H9 (cell line): Measurements from ENCODE around the gene CEBPZ. TPM values are rescaled to one million over a fixed set of nuclear protein-coding genes. Genes with fewer than 3 reads are reported as not detected.
A peak's percentile ranks its signal among the peaks of the same experiment; 100 is the strongest.

ENCODE experiments used
- DNase-seq: peaks from one replicate; pipeline ENCODE4 v3.0.0-alpha.2; 2017
- H2AFZ ChIP-seq: one replicate; pipeline ENCODE4 v1.6.1; 2013; ENCODE audit warnings: mild to moderate bottlenecking, low read length, control low read depth, moderate library complexity
- H2AK5ac ChIP-seq: 2 replicates; pipeline ENCODE4 v1.6.1; 2013; ENCODE audit warnings: low read length, control low read depth, mixed read lengths; ENCODE audit not compliant: insufficient read length
- H2BK120ac ChIP-seq: one replicate; pipeline ENCODE4 v1.6.1; 2013; ENCODE audit warnings: low read depth, mild to moderate bottlenecking, low read length, control low read depth, inconsistent platforms; ENCODE audit not compliant: poor library complexity, severe bottlenecking
- H2BK12ac ChIP-seq: 2 replicates; pipeline ENCODE4 v1.6.1; 2013; ENCODE audit warnings: low read length, control low read depth, mixed read lengths, low read depth; ENCODE audit not compliant: insufficient read length
- H2BK15ac ChIP-seq: 2 replicates; pipeline ENCODE4 v1.6.1; 2013; ENCODE audit warnings: low read depth, low read length, control low read depth
- H2BK20ac ChIP-seq: one replicate; pipeline ENCODE4 v1.6.1; 2013; ENCODE audit warnings: low read depth, mild to moderate bottlenecking, low read length, control low read depth, inconsistent platforms; ENCODE audit not compliant: poor library complexity, severe bottlenecking
- H2BK5ac ChIP-seq: 2 replicates; pipeline ENCODE4 v1.6.1; 2013; ENCODE audit warnings: low read length, control low read depth, mixed read lengths; ENCODE audit not compliant: insufficient read length
- H3K14ac ChIP-seq: 2 replicates; pipeline ENCODE4 v1.6.1; 2013; ENCODE audit warnings: low read length, control low read depth; ENCODE audit not compliant: insufficient read depth
- H3K18ac ChIP-seq: 2 replicates; pipeline ENCODE4 v1.6.1; 2013; ENCODE audit warnings: low read depth, mild to moderate bottlenecking, mixed read lengths, low read length, control low read depth; ENCODE audit not compliant: insufficient read length
- H3K23ac ChIP-seq: 2 replicates; pipeline ENCODE4 v1.6.1; 2013; ENCODE audit warnings: low read length, control low read depth, mixed read lengths, low read depth; ENCODE audit not compliant: insufficient read length
- H3K23me2 ChIP-seq: 2 replicates; pipeline ENCODE4 v1.6.1; 2013; ENCODE audit warnings: low read depth, mild to moderate bottlenecking, mixed read lengths, low read length, control low read depth; ENCODE audit not compliant: insufficient read length, poor library complexity, severe bottlenecking
- H3K27ac ChIP-seq: 2 replicates; pipeline ENCODE4 v1.5.1; 2013; ENCODE audit warnings: low read length, control low read depth, mixed read lengths, low read depth; ENCODE audit not compliant: insufficient read length
- H3K27me3 ChIP-seq: 2 replicates; pipeline ENCODE4 v1.6.1; 2013; ENCODE audit warnings: low read length, control low read depth, inconsistent platforms; ENCODE audit not compliant: insufficient read depth
- H3K4ac ChIP-seq: 2 replicates; pipeline ENCODE4 v1.6.1; 2013; ENCODE audit warnings: low read depth, mild to moderate bottlenecking, control low read depth, inconsistent platforms, low read length, moderate library complexity
- H3K4me1 ChIP-seq: 2 replicates; pipeline ENCODE4 v1.6.1; 2013; ENCODE audit warnings: low read length, control low read depth, inconsistent platforms; ENCODE audit not compliant: insufficient read depth
- H3K4me2 ChIP-seq: 2 replicates; pipeline ENCODE4 v1.6.1; 2013; ENCODE audit warnings: low read length, control low read depth, mixed read lengths; ENCODE audit not compliant: insufficient read length, insufficient read depth
- H3K56ac ChIP-seq: 2 replicates; pipeline ENCODE4 v1.6.1; 2013; ENCODE audit warnings: low read depth, mild to moderate bottlenecking, mixed read lengths, low read length, control low read depth; ENCODE audit not compliant: insufficient read length
- H3K79me1 ChIP-seq: 2 replicates; pipeline ENCODE4 v1.6.1; 2013; ENCODE audit warnings: low read depth, mild to moderate bottlenecking, moderate library complexity, low read length, control low read depth, inconsistent platforms; ENCODE audit not compliant: insufficient read depth, poor library complexity, severe bottlenecking
- H3K79me2 ChIP-seq: 2 replicates; pipeline ENCODE4 v1.6.1; 2013; ENCODE audit warnings: low read length, control low read depth, inconsistent platforms; ENCODE audit not compliant: insufficient read depth
- H3K9ac ChIP-seq: 2 replicates; pipeline ENCODE4 v1.6.1; 2013; ENCODE audit warnings: low read length, control low read depth, mixed read lengths; ENCODE audit not compliant: insufficient read length; ENCODE audit errors: extremely low read depth
- H3K9me3 ChIP-seq: one replicate; pipeline ENCODE4 v1.6.1; 2013; ENCODE audit warnings: low read depth, low read length, inconsistent platforms; ENCODE audit not compliant: control insufficient read depth
- H3T11ph ChIP-seq: one replicate; pipeline ENCODE4 v1.6.1; 2013; ENCODE audit warnings: mild to moderate bottlenecking, low read length, control low read depth, inconsistent platforms
- H4K20me1 ChIP-seq: one replicate; pipeline ENCODE4 v1.6.1; 2013; ENCODE audit not compliant: control insufficient read depth, insufficient read length, insufficient read depth
- H4K5ac ChIP-seq: 2 replicates; pipeline ENCODE4 v1.6.1; 2013; ENCODE audit warnings: low read depth, mild to moderate bottlenecking, mixed read lengths, low read length, control low read depth; ENCODE audit not compliant: insufficient read length
- H4K8ac ChIP-seq: replicated peaks from 2 replicates; pipeline ENCODE4 v1.6.1; 2013; ENCODE audit warnings: low read length, control low read depth, mixed read lengths, low read depth; ENCODE audit not compliant: insufficient read length
- H4K91ac ChIP-seq: 2 replicates; pipeline ENCODE4 v1.6.1; 2013; ENCODE audit warnings: low read depth, mild to moderate bottlenecking, moderate library complexity, mixed read lengths, low read length, control low read depth; ENCODE audit not compliant: insufficient read length
- H3K27ac Mint-ChIP-seq, 3 experiments: 2 replicates in 2 of 3; 3 replicates in 1 of 3; pipeline ENCODE4 v1.8.0; 2020 to 2021; ENCODE audit warnings: mixed read lengths in 3 of 3, mild to moderate bottlenecking in 1 of 3, moderate library complexity in 1 of 3
- H3K27me3 Mint-ChIP-seq: 2 replicates; pipeline ENCODE4 v1.8.0; 2021; ENCODE audit warnings: low read depth, mild to moderate bottlenecking, moderate library complexity, mixed read lengths
- H3K36me3 Mint-ChIP-seq, 3 experiments: 2 replicates in 2 of 3; 3 replicates in 1 of 3; pipeline ENCODE4 v1.8.0; 2020 to 2021; ENCODE audit warnings: low read depth in 3 of 3, mixed read lengths in 3 of 3; ENCODE audit not compliant: insufficient read depth in 1 of 3
- H3K4me1 Mint-ChIP-seq, 2 experiments: 2 replicates each; pipeline ENCODE4 v1.8.0; 2020; ENCODE audit warnings: mixed read lengths in 2 of 2
- H3K4me3 Mint-ChIP-seq, 2 experiments: 2 replicates in 1 of 2; 3 replicates in 1 of 2; pipeline ENCODE4 v1.8.0; 2020 to 2021; ENCODE audit warnings: mild to moderate bottlenecking in 2 of 2, mixed read lengths in 2 of 2, moderate library complexity in 1 of 2
- H3K9me3 Mint-ChIP-seq, 2 experiments: 2 replicates in 1 of 2; 3 replicates in 1 of 2; pipeline ENCODE4 v1.8.0; 2020; ENCODE audit warnings: mild to moderate bottlenecking in 2 of 2, mixed read lengths in 2 of 2, moderate library complexity in 1 of 2
- WGBS: extraction: QIAGEN DNeasy Blood & Tissue Kit; methylation state at CpG from one replicate; pipeline ENCODE4 v1.1.7; 2013; ENCODE audit warnings: missing lambda C conversion rate, low lambda C conversion rate, mixed read lengths; ENCODE audit not compliant: insufficient read length; ENCODE audit errors: extremely low coverage; 5-methylcytosine and 5-hydroxymethylcytosine counted together
- total RNA-seq: library from RNA; stranded (reverse); gene quantifications from 2 replicates; pipeline ENCODE4 v1.2.1, GENCODE V29; 2021
- TF ChIP-seq, protein P1 (sequence below): fragments of 200-600 bp; sonication (generic); conservative IDR thresholded peaks from 3 replicates; pipeline ENCODE4 v1.8.0; 2021; ENCODE audit warnings: antibody characterized with exemption, mild to moderate bottlenecking

Gene CEBPZ
- total RNA-seq, 1 experiment from 2014 or later, result 281 TPM

DNA sequence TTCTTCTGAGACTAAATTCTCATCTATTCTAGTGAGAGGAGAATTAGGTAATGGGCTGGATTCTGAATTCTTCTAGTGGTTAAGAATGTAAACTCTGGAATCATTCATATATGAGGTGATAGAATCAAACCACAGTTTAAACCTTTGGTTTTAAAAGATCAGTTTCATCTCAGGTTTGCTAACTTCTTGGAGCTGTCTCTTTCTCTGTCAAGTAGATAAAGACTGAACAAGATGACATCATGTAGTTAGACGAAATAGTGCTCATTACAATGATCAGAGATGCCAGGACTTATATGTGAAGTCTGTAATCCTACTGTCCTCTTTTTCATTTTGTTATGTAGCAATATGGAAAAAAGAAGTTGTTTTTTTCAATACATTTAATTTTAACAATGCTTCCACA, 30.2 kb downstream of the CEBPZ start:
- Histone ChIP-seq H3K14ac (no peak overlapping the region), H3K4me2 (no peak overlapping the region), H3K23me2 (no peaks in the 10 kb centered on the region), H3T11ph (no peak overlapping the region), H2BK120ac (no peak overlapping the region), H2AK5ac (no peak overlapping the region), H3K27me3 (no peaks in the 10 kb centered on the region), H3K79me2 (peaks cover 2% of the 10 kb centered on the region; the same call in 1 of the 2 replicates), H3K23ac (no peak overlapping the region), H4K5ac (no peak overlapping the region), H3K9me3 (peaks cover 6% of the 10 kb centered on the region), H3K4ac (no peak overlapping the region), H3K9ac (no peak overlapping the region), H4K20me1 (no peaks in the 10 kb centered on the region), H4K8ac (no peak overlapping the region), H3K18ac (no peak overlapping the region), H3K56ac (no peak overlapping the region), H3K79me1 (no peaks in the 10 kb centered on the region), H4K91ac (no peak overlapping the region), H2BK12ac (no peak overlapping the region), H3K27ac (no peak overlapping the region), H3K4me1 (peaks cover 3% of the 10 kb centered on the region; the same call in 1 of the 2 replicates), H2BK5ac (no peak overlapping the region), H2AFZ (no peak overlapping the region), H2BK20ac (no peak overlapping the region), H2BK15ac (no peak overlapping the region)
- Mint-ChIP-seq H3K9me3 (peaks cover 17 to 23% of the 10 kb centered on the region in 2 experiments), H3K27ac (peak overlapping the region in 1 of 3 experiments; percentile 94; a peak in 1 of 7 replicates), H3K4me1 (peaks cover 42 to 49% of the 10 kb centered on the region in 2 experiments), H3K4me3 (no peak overlapping the region), H3K27me3 (no peaks in the 10 kb centered on the region), H3K36me3 (peaks cover 44 to 55% (median 52%) of the 10 kb centered on the region in 3 experiments)
- no peak for DNase-seq
- TF ChIP-seq, protein P1, sequence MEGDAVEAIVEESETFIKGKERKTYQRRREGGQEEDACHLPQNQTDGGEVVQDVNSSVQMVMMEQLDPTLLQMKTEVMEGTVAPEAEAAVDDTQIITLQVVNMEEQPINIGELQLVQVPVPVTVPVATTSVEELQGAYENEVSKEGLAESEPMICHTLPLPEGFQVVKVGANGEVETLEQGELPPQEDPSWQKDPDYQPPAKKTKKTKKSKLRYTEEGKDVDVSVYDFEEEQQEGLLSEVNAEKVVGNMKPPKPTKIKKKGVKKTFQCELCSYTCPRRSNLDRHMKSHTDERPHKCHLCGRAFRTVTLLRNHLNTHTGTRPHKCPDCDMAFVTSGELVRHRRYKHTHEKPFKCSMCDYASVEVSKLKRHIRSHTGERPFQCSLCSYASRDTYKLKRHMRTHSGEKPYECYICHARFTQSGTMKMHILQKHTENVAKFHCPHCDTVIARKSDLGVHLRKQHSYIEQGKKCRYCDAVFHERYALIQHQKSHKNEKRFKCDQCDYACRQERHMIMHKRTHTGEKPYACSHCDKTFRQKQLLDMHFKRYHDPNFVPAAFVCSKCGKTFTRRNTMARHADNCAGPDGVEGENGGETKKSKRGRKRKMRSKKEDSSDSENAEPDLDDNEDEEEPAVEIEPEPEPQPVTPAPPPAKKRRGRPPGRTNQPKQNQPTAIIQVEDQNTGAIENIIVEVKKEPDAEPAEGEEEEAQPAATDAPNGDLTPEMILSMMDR, result no peak
- no CpG with 5 or more reads among the region's 1 CpG for WGBS
